Type B pancreatic cell (in vitro differentiated cells): ENCODE results near the gene JADE1. TPM values are rescaled to one million over a fixed set of nuclear protein-coding genes. Genes with fewer than 3 reads are reported as not detected.

ENCODE experiments used
- DNase-seq: peaks from one replicate; pipeline ENCODE4 v3.0.0; 2021; ENCODE audit warnings: mixed read lengths; ENCODE audit not compliant: unreplicated experiment; ENCODE audit errors: extremely low spot score
- H3K27ac Mint-ChIP-seq: 2 replicates; pipeline ENCODE4 v1.8.0; 2021; ENCODE audit warnings: mild to moderate bottlenecking, mixed read lengths
- H3K27me3 Mint-ChIP-seq: 2 replicates; pipeline ENCODE4 v1.8.0; 2021; ENCODE audit warnings: mixed read lengths
- H3K36me3 Mint-ChIP-seq: 2 replicates; pipeline ENCODE4 v1.8.0; 2021; ENCODE audit warnings: mixed read lengths
- H3K4me1 Mint-ChIP-seq: one replicate; pipeline ENCODE4 v1.8.0; 2021; ENCODE audit warnings: mixed read lengths; ENCODE audit not compliant: unreplicated experiment
- H3K4me3 Mint-ChIP-seq: 2 replicates; pipeline ENCODE4 v1.8.0; 2021; ENCODE audit warnings: mild to moderate bottlenecking, mixed read lengths
- H3K9me3 Mint-ChIP-seq: 2 replicates; pipeline ENCODE4 v1.8.0; 2021; ENCODE audit warnings: mixed read lengths
- CTCF ChIP-seq: fragments of 200-600 bp; sonication (generic); conservative IDR thresholded peaks from 2 replicates; pipeline ENCODE4 v1.5.0; 2021; ENCODE audit warnings: antibody characterized with exemption, mild to moderate bottlenecking
- total RNA-seq: library from RNA; stranded (reverse); gene quantifications from 2 replicates; pipeline ENCODE4 v1.2.1, GENCODE V29; 2021; ENCODE audit warnings: low replicate concordance

The JADE1 gene
- total RNA-seq, 1 donor from 2014 or later = 27.0 TPM

- TF ChIP-seq CTCF = no peak
- Mint-ChIP-seq H3K27me3 (peaks cover 2% of the 10 kb centered on the region), H3K4me1 (peaks cover 9% of the 10 kb centered on the region), H3K36me3 (no peaks in the 10 kb centered on the region), H3K9me3 (no peaks in the 10 kb centered on the region), H3K27ac (no peak overlapping the region), H3K4me3 (no peak overlapping the region)
- no peak for DNase-seq
These were observed 8.7 kb upstream of the JADE1 start for GRCh38 chr4:128800701-128801284.

GRCh38 chr4:128802680-128803628 lies 6.5 kb upstream of the JADE1 start:
- TF ChIP-seq CTCF = no peak
- H3K4me3 Mint-ChIP-seq = no peak overlapping the region
- peaks cover 9% of the 10 kb centered on the region for H3K4me1 Mint-ChIP-seq
- DNase-seq = no peak
- no peak overlapping the region for H3K27ac Mint-ChIP-seq
- H3K36me3 Mint-ChIP-seq = no peaks in the 10 kb centered on the region
- H3K27me3 Mint-ChIP-seq = peaks cover 2% of the 10 kb centered on the region
- no peaks in the 10 kb centered on the region for H3K9me3 Mint-ChIP-seq

- TF ChIP-seq CTCF = no peak
- no peak for DNase-seq
- H3K4me3 Mint-ChIP-seq = peak overlapping the region; percentile 15
- peaks cover 2% of the 10 kb centered on the region for H3K27me3 Mint-ChIP-seq
- peaks cover 9% of the 10 kb centered on the region for H3K4me1 Mint-ChIP-seq
- H3K27ac Mint-ChIP-seq = peak overlapping the region; percentile 42
- H3K9me3 Mint-ChIP-seq = no peaks in the 10 kb centered on the region
- H3K36me3 Mint-ChIP-seq = no peaks in the 10 kb centered on the region
These were observed 5.7 kb upstream of the JADE1 start for GRCh38 chr4:128803783-128804182.

GRCh38 chr4:128810331-128810870 lies 901 bp downstream of the JADE1 start:
- H3K4me1 Mint-ChIP-seq = peaks cover 13% of the 10 kb centered on the region
- TF ChIP-seq CTCF = no peak
- no peak for DNase-seq
- H3K27me3 Mint-ChIP-seq = no peaks in the 10 kb centered on the region
- no peaks in the 10 kb centered on the region for H3K36me3 Mint-ChIP-seq
- H3K4me3 Mint-ChIP-seq = peak overlapping the region; percentile 96
- no peaks in the 10 kb centered on the region for H3K9me3 Mint-ChIP-seq
- H3K27ac Mint-ChIP-seq = peak overlapping the region; percentile 97

GRCh38 chr4:128810871-128811570 lies 1.5 kb downstream of the JADE1 start:
- H3K27me3 Mint-ChIP-seq = no peaks in the 10 kb centered on the region
- peak overlapping the region; percentile 96 for H3K4me3 Mint-ChIP-seq
- peaks cover 13% of the 10 kb centered on the region for H3K4me1 Mint-ChIP-seq
- DNase-seq = peak; percentile 86
- no peaks in the 10 kb centered on the region for H3K9me3 Mint-ChIP-seq
- no peak for TF ChIP-seq CTCF
- H3K27ac Mint-ChIP-seq = peak overlapping the region; percentile 97
- peaks cover under 1% of the 10 kb centered on the region for H3K36me3 Mint-ChIP-seq
